ENCODE measurements around the gene PCIF1.

GRCh38 chr20:45958593-45958992 lies 24.1 kb downstream of the PCIF1 start:
- TF ChIP-seq CTCF (IDR thresholded peaks at IDR 0.05) (no peak), POLR2A (IDR thresholded peaks at IDR 0.05) (no peak), EP300 (IDR thresholded peaks at IDR 0.05) (no peak)
